Stomach (tissue), 4 donors: ENCODE results near the gene RSPH4A.

ENCODE experiments used
- EP300 ChIP-seq: sonication (generic); formaldehyde crosslinking; IDR thresholded peaks from one replicate; pipeline ENCODE4 v1.6.1; 2017; ENCODE audit warnings: antibody characterized with exemption
- POLR2A ChIP-seq, 4 donors: fragments of 450-650 bp; IDR thresholded peaks; one replicate each; pipeline ENCODE4 v1.6.1; 2016; ENCODE audit warnings: antibody characterized with exemption in 4 of 4, control low read depth in 2 of 4, mild to moderate bottlenecking in 1 of 4, moderate library complexity in 1 of 4
- POLR2AphosphoS5 ChIP-seq, 3 donors: sonication (generic); formaldehyde crosslinking; IDR thresholded peaks; one replicate each; pipeline ENCODE4 v1.6.1; 2016; ENCODE audit warnings: antibody characterized with exemption in 3 of 3
- TF ChIP-seq, protein P1 (sequence below), 7 experiments: fragments of 450-650 bp in 4 of 7; fragments of 200-600 bp in 3 of 7; sonication (generic) in 3 of 7; IDR thresholded peaks; one replicate each; pipeline ENCODE4 v1.5.1; 2016 to 2019; ENCODE audit warnings: antibody characterized with exemption in 7 of 7, control low read depth in 2 of 7, mild to moderate bottlenecking in 1 of 7

DNA sequence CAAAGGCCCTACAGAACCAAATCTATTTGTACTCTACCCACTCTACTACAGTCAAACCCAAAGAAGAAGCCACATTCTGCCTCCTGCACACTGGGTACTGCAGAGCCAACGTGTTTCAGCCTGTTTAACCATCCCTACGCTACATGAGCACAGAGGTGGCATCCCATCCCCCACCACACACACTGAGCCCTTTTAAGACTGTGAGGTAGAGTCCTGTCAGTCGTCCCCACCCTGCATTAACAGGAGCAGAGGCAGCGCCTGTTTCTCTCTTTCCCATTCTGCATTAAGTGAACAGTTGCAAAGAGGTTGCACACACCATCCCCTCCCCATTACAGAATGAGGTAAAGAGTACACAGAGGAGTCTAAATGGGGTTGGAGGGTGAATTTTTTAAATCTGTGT lies 5.2 kb upstream of the RSPH4A start:
- TF ChIP-seq, protein P1, sequence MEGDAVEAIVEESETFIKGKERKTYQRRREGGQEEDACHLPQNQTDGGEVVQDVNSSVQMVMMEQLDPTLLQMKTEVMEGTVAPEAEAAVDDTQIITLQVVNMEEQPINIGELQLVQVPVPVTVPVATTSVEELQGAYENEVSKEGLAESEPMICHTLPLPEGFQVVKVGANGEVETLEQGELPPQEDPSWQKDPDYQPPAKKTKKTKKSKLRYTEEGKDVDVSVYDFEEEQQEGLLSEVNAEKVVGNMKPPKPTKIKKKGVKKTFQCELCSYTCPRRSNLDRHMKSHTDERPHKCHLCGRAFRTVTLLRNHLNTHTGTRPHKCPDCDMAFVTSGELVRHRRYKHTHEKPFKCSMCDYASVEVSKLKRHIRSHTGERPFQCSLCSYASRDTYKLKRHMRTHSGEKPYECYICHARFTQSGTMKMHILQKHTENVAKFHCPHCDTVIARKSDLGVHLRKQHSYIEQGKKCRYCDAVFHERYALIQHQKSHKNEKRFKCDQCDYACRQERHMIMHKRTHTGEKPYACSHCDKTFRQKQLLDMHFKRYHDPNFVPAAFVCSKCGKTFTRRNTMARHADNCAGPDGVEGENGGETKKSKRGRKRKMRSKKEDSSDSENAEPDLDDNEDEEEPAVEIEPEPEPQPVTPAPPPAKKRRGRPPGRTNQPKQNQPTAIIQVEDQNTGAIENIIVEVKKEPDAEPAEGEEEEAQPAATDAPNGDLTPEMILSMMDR (IDR thresholded peaks at IDR 0.05), result no peak
- TF ChIP-seq POLR2AphosphoS5 (IDR thresholded peaks at IDR 0.05) (no peak), POLR2A (IDR thresholded peaks at IDR 0.05) (no peak), EP300 (no peak)
